GM19463 (cell line): Measurements from ENCODE around the gene STIM1.
"Not testable (repeated sequence)": the region's sequence is repeated elsewhere in the genome, so short reads cannot be mapped to it uniquely, and the experiment has no call there.

Source experiments
- ATAC-seq: cut with Tn5 transposase; IDR thresholded peaks from one replicate; pipeline ENCODE4 v1.9.1; 2021; ENCODE audit warnings: mild to moderate bottlenecking, moderate library complexity; ENCODE audit not compliant: unreplicated experiment

STIM1 gene

DNA sequence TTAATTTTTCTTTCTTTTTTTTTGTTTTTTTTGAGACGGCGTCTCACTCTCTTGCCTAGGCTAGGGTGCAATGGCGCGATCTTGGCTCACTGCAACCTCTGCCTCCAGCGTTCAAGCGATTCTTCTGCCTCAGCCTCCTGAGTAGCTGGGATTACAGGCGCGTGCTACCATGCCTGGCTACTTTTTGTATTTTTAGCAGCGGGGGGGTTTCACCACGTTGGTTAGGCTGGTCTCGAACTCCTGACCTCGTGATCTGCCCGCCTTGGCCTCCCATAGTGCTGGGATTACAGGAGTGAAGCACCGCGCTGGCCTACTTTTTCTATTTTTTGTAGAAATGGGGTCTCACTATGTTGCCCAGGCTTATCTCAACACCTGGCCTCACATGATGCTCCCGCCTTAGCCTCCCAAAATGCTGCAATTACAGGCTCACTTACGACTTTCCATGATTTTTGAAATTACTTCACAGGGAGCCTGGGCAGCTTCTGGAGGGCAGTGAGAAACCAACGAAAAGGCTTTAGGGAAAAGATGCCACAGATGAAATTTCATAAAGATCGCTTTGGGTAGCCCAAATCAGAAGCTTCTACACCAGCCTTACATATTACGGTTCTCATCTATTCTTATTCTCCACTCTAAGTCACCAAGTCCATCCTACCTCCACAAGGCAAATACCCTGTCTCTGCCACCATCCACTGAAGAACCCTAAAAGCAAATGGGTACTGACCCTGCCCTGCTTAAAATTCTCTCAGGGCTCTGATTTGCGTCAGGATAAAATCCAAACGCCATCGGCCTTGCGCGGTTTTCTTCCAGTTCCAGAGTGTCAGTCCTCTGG is 238.3 kb downstream of the STIM1 start:
- no peak for ATAC-seq

DNA sequence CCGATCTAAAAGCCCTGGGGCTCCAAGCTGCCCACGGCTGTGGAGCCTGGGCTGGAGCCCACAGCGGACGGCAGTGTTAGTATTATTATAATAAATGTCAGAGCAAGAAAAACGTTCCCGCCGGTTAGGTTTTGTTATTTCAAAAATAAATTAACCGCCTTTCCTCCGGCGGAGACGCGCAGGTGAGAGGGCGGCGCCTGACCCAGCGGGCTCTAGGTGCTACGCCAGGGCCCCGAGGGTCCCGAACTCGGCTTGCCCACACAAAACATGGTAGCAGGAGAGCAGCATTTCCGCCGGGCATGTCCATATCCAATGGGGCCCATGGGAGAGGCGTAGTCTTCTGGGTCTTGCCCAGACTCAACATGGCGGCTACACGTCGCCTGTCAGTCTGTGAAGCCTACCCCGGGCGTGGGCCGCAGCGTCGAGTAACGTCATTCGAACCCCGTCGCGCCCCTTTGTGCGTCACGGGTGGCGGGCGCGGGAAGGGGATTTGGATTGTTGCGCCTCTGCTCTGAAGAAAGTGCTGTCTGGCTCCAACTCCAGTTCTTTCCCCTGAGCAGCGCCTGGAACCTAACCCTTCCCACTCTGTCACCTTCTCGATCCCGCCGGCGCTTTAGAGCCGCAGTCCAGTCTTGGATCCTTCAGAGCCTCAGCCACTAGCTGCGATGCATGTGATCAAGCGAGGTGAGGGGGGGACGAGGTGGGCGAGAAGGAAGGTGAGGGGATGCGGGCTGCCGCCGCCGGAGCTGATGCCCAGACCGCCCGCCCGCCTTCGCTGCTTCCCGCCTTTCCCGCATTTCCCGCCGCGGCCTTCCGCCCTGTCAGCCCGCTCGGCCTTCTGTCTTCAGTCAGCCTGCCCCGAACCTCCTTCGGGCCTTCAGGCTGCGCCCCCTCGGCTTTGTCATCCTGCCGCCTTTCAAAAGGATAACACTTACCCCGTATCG is 239.2 kb downstream of the STIM1 start, which contains the start of gene RRM1:
Gene RRM1, plus strand, starts transcription at position 452 of the 944 bp plus-strand sequence. Its CDS starts 214 bp downstream, at position 666.
- peak; percentile 95 for ATAC-seq

DNA sequence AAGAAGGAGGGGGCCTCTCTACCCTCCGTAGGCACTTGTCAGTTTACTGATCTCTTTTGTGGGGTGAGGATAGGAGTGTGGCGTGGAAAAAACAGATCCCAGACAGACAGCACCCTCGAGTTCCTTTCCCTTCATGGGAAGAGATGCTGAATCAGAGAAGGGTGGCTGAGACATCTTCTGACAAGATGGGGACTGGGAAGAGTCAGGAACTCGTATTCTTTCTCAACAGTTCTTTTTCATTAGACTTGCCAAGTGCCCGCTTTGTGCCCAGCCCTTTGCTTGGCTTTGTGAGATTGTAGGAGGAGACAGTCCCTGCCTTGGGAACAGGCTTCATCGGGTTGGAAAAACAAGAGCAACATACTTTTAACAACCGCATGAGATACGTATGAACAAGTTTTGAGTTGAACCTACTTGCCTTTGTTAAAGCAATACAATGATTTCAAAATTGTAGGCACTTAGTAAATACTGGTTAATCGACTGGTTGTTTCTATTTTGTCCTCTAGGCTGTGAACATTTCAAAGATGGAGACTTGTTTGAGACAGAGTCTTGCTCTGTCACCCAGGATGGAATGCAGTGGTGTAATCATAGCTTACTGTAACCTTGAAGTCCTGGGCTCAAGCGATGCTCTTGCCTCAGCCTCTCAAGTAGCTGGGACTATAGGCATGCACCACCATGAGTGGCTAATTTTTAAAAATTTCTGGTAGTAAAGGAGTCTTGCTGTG is 240.2 kb downstream of the STIM1 start:
- ATAC-seq, result no peak

DNA sequence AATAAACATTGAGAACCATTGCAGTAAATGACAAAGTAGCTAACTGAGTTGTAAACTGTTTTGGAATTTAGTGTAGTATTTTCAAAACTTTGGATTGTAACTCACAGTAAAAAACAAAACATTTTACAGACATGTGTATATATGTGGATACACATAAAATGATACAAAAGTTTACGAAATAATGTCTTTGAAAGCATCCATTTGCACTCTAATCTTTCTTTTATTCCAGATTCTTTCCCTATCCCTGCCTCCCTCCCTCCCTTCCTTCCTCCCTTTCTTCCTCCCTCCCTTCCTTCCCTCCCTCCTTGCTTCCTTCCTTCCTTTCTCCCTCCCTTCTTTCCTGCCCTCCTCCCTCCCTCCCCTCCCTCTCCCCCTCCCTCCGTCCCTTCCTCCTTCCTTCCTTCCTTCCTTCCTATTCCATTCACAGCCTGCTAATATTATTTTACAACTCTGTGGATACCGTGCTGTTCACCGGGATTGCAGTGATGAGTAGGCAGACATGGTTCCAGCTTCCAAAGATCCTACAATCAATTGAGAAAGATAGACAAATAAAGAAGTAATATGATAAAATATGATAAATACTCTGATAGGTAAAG is 242.7 kb downstream of the STIM1 start:
- no peak for ATAC-seq

DNA sequence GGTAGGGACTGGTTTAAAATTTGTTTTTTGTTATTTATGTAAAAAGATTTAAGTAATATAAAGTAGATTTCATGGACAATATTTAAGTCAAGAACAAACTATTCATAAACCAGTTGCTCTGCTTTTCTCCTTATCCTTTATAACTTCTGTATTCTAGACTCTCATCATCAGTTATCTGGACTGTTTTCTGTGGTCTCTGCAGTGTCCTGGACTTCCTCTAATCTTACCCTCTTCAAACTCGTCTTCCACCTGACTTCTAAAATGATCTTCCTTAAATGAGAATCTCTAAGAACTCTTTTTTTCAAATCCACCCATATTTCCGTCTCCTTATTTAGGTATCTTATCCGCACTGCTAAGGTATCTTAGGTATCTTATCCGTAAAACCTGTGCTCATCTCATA is 247.2 kb downstream of the STIM1 start:
- ATAC-seq, result no peak

DNA sequence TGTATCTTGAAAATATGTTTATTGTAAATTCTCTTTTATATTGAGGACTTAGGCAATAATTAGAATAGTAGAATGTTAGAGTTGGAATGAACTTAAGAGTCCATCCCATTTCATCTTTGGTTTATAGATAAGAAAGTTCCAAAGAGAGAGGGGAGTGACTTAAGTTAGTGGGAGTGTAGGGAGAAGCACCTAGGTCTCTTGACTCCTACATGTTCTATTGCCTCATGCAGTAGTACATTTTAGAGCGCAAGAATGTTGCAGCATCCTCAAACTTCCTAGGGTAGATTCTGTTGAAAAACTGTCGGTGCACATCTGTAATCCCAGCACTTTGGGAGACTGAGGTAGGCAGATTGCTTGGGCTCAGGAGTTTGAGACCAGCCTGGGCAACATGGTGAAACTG is 247.8 kb downstream of the STIM1 start:
- ATAC-seq, result no peak

DNA sequence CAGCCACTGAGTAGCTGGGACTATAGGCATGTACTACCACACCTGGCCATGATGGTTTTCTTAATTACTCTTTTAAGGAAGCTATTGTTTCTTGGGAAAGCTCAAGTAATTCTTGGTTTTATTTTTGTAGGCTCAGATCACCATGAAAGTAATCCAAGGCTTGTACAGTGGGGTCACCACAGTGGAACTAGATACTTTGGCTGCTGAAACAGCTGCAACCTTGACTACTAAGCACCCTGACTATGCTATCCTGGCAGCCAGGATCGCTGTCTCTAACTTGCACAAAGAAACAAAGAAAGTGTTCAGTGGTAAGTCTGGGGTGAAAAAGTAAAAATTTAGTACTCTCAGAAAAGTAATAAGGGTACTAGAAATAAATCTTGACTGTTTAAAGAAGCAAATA is 250.5 kb downstream of the STIM1 start:
- no peak for ATAC-seq

DNA sequence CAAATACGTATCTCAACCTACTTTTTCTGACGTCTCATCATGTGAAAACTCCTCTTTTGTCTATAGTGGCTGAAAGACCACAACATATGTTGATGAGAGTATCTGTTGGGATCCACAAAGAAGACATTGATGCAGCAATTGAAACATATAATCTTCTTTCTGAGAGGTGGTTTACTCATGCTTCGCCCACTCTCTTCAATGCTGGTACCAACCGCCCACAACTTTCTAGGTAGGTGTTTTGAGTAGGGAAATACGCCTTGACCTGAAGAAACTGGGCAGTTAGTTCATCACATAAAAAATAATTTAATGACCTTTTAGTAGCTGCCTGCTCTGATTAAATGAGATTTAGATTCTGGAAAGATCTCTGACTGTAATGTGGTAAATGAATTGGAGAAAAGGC is 256.4 kb downstream of the STIM1 start:
- no peak for ATAC-seq

DNA sequence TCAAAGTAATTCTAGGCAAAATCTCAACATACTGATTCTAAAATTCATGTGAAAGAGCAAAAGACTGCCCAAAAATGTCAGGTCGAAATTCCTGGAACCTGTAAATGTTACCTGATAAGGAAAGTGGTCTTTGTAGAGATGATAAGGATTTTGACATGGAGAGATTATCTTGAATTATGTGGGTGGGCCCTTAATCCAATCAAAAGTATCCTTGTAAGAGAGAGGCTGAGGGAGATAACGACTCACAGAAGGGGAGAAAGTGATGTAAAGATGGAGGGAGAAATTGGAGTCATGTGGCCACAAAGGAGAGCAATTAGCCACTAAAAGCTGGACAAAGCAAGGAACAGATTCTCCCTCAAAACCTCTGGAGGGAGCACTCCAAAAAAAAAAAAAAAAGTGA is 259.7 kb downstream of the STIM1 start:
- ATAC-seq, result no peak

DNA sequence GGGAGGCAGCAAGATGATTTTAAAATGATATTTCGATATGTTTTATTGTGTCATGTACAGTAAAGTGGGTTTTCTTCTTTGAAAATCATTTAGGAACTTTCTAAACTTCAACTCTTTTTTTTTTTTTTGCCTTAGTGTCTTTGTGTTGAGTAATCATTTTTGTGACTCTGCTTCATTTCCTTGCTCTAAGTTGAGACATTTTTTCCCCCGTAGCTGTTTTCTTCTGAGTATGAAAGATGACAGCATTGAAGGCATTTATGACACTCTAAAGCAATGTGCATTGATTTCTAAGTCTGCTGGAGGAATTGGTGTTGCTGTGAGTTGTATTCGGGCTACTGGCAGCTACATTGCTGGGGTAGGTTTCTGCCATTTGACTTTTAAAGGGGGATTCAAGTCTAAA is 262.6 kb downstream of the STIM1 start:
- no peak for ATAC-seq

DNA sequence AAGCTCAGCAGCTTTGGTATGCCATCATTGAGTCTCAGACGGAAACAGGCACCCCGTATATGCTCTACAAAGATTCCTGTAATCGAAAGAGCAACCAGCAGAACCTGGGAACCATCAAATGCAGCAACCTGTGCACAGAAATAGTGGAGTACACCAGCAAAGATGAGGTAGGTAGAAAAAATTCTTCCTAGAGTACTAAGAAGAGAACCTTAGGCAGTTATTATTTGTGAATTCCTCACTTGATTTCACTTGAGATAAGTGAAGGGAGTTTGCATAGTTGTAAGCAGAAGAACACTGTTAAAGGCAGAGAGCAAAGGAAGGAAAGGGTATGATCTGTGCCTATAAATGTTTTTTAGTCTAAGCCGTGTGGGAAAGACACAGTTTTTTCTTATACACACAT is 267.8 kb downstream of the STIM1 start:
- no peak for ATAC-seq

DNA sequence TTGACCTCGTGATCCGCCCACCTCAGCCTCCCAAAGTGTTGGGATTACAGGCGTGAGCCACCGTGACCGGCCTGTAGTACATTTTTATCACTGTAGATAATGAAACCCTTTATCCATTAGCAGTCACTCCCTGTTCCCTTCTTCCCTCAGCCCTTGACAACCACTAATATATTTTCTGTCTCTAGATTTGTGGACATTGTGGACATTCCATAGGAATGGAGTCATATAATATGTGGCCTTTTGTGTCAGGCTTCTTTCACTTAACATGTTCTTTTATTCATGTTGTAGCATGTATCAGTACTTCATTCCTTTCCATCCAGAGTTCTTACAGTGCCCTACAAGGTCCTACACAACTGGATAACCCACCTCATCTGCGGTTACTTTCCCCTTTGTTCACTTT is 269.7 kb downstream of the STIM1 start:
- ATAC-seq, result no peak

DNA sequence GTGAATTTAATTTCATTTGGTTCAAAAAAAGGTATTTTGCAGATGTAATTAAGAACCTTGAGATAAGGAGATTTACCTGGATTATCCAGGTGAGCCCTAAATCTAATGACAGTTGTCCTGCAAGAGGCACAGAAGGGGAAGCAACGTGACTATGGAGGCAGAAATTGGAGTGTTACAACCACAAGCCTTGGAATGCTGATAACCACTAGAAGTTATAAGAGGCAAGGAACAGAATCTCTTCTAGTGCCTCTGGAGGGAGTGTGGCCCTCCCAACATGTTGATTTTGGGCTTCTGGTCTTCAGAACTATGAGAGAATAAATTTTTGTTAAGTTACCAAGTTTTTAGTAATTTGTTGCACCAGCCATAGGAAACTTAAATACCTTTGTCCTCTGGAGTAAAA is 271.9 kb downstream of the STIM1 start:
- no peak for ATAC-seq

DNA sequence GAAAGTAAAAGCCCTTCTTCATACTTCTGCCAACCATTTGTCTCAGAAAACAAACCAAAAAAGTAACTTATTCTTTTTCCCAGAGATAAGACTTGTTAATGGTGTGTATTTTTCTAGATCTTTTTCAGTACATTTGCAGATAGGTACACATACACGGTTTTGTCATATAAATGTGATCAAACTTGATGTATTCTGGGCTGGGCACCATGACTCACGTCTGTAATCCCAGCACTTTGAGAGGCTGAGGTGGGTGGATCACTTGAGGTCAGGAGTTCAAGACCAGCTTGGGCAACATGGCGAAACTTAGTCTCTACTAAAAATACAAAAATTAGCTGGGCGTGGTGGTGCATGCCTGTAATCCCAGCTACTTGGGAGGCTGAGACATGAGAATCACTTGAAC is 274.8 kb downstream of the STIM1 start:
- ATAC-seq, result not testable (repeated sequence)

DNA sequence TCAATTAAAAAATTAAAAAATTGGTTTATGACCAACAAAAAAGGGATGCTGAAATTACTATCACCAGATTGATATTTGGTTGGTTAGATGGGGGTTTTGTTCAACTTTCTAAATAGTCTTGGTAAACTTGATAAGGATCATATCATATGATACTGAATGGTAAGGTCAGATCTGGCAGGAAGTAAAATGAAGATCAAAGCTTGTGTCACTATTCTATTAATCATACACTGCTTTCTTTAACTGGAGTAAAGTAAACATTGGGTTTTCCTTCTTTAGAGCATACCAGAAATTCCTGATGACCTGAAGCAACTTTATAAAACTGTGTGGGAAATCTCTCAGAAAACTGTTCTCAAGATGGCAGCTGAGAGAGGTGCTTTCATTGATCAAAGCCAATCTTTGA is 279.3 kb downstream of the STIM1 start:
- ATAC-seq, result no peak

DNA sequence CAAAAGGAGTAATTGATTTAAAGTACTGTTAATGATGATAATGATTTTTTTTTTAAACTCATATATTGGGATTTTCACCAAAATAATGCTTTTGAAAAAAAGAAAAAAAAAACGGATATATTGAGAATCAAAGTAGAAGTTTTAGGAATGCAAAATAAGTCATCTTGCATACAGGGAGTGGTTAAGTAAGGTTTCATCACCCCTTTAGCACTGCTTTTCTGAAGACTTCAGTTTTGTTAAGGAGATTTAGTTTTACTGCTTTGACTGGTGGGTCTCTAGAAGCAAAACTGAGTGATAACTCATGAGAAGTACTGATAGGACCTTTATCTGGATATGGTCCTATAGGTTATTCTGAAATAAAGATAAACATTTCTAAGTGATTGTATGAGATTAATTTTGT is 283.0 kb downstream of the STIM1 start:
- no peak for ATAC-seq

DNA sequence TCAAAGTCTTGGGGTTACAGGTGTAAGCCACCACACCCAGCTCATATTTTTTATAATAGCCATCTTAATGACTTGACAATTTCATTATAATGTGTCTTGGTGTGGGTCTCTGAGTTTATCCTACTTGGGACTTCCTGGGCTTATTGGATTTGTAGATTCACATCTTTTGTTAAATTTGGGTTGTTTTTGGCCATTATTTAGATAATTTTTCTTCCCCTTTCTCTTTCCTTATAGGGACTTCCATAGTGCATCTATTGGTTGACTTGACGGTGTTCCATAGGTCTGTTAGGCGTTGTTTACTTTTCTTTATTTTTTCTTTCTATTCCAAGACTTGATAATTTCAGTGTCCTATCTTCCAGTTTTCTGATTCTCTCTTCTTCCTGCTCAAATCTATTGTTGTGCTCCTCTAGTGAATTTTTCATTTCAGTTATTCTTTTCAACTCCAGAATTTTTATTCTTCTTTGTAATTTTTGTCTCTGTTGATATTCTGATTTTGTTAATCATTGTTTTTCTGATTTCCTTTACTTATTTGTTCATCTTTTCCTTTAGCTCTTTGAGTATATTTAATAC is 284.7 kb downstream of the STIM1 start:
- ATAC-seq, result no peak
